GM13977 (cell line): Measurements from ENCODE around the gene ARHGAP12.

ENCODE experiments used
- DNase-seq: peaks from one replicate; pipeline ENCODE4 v3.0.0; 2012; ENCODE audit warnings: low spot score
- CTCF ChIP-seq: IDR thresholded peaks from 2 replicates; pipeline ENCODE4 v1.5.1; 2012; ENCODE audit warnings: mild to moderate bottlenecking, control low read depth; ENCODE audit not compliant: insufficient read depth; ENCODE audit errors: extremely low read depth, missing control alignments
- in situ Hi-C: fragments of 300-500 bp; cut with MboI; formaldehyde crosslinking; loops from one replicate; pipeline ENCODE4 v1.12.0; 2022; ENCODE audit warnings: low sequenced_read_pairs, low pct_unique_long_range_greater_than_20kb, mixed read lengths, inconsistent platforms; ENCODE audit not compliant: unreplicated experiment

Gene ARHGAP12

GRCh38 chr10:31823358-31823757 is 105.3 kb downstream of the ARHGAP12 start:
- DNase-seq = no peak
- in situ Hi-C loops = loop anchor here (25.0 kb wide), 1 partner anchor 1086 kb away; no protein-coding TSS in a partner anchor
- TF ChIP-seq CTCF = no peak

GRCh38 chr10:31822616-31823318 is 105.9 kb downstream of the ARHGAP12 start:
- TF ChIP-seq CTCF = no peak
- in situ Hi-C loops = loop anchor here (25.0 kb wide), 1 partner anchor 1085 kb away; no protein-coding TSS in a partner anchor
- DNase-seq = no peak

- TF ChIP-seq CTCF = no peak
- DNase-seq = no peak
- in situ Hi-C loops = loop anchor here (25.0 kb wide), 1 partner anchor 1085 kb away; no protein-coding TSS in a partner anchor
Observed at GRCh38 chr10:31822150-31822549, 106.5 kb downstream of the ARHGAP12 start.

GRCh38 chr10:31820778-31821369 is 107.8 kb downstream of the ARHGAP12 start:
- DNase-seq = no peak
- TF ChIP-seq CTCF = no peak
- in situ Hi-C loops = loop anchor here (25.0 kb wide), 1 partner anchor 1084 kb away; no protein-coding TSS in a partner anchor

- no peak for TF ChIP-seq CTCF
- no peak for DNase-seq
- in situ Hi-C loops = loop anchor here (25.0 kb wide), 1 partner anchor 1083 kb away; no protein-coding TSS in a partner anchor
Observed at GRCh38 chr10:31820096-31820495, 108.5 kb downstream of the ARHGAP12 start.

- in situ Hi-C loops = loop anchor here (10.0 to 25.0 kb wide), 2 partner anchors 1035 to 1082 kb away; no protein-coding TSS in a partner anchor
- DNase-seq = no peak
- TF ChIP-seq CTCF = no peak
Observed at GRCh38 chr10:31819391-31819820, 109.2 kb downstream of the ARHGAP12 start.
